Ecto neural progenitor cell (in vitro differentiated cells): ENCODE measurements around the gene POLD1.

Source experiments
- DNase-seq: peaks from one replicate; pipeline ENCODE4 v3.0.0-alpha.2; 2018; ENCODE audit warnings: low spot score

Gene POLD1

DNA sequence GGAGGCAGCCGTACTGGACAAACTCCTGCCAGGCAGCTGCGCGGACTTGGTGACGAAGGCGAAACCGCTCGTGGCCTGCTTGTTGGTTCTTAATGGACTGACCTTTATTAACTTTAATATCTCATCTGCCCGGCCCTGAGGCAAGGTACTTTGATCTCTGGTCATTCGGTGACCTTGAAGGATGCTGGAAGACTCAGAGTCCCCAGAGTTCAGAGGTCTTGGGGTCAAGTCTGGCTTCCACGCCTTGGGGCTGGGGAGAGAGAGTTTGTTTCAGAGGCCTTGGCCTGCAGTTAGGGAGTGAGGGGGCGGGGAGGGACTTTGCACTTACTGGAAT, 82.5 kb downstream of the POLD1 start:
- DNase-seq: no peak

DNA sequence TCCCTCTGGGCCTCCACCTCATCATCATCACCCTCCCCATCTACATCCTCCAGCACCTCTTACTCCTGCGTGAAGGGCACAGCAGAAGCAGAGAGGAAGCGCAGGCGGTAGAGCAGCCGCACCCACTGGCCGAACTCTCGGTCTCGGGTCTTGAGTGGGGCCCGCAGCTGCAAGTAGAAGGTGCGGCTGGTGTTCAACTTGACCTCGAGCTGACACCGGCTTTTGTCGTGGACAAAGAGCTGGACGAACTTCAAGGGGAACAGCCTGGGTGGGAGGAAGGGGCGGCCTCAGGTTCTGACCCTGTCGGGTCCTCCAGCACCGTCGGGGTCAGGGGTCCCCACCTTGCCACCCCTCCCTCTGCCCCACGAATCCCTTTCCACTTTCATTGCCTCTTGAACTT, 83.4 kb downstream of the POLD1 start:
- no peak for DNase-seq
